Measurements from ENCODE around the gene CCR5. TPM values are rescaled to one million over a fixed set of nuclear protein-coding genes. Genes with fewer than 3 reads are reported as not detected.

Gene CCR5
- total and polyA plus RNA-seq, 2 of the 8 experiments (the other 6 are each of a cell fraction or from before 2014, with no cell fraction given), result not detected

- no peak overlapping the region for H3K14ac ChIP-seq (ENCODE audit: insufficient read length)
Measured at GRCh38 chr3:46369151-46369550, 1.6 kb upstream of the CCR5 start.

More at GRCh38 chr3:46369151-46369550, 1.6 kb upstream of the CCR5 start:
- FAIRE-seq (no peak), DNase-seq (ENCODE audit: low read depth in 1 of 2, low spot score in 2 of 2) (no peak)
- Histone ChIP-seq H2BK20ac (ENCODE audit: low read length) (no peak overlapping the region), H2BK12ac (ENCODE audit: low read depth, low read length) (no peak overlapping the region), H3K79me2 (ENCODE audit: control insufficient read depth in 1 of 2, insufficient read depth in 2 of 2, low read length in 2 of 2) (no peaks in the 10 kb centered on the region), H3K56ac (replicated peaks; ENCODE audit: insufficient read length, low read depth, low read length) (no peak overlapping the region), H3K27ac (ENCODE audit: low read depth, low read length) (no peak overlapping the region), H4K20me1 (replicated peaks in 1 of 2; ENCODE audit: control insufficient read depth in 1 of 2, insufficient read depth in 2 of 2, low read length in 2 of 2) (no peaks in the 10 kb centered on the region), H2BK15ac (ENCODE audit: low read length) (no peak overlapping the region), H3K9me3 (ENCODE audit: insufficient read depth in 2 of 2, low read depth in 1 of 2, low read length in 1 of 2) (no peaks in the 10 kb centered on the region), H3K4me1 (replicated peaks in 1 of 4; ENCODE audit: control insufficient read depth in 3 of 4, insufficient read depth in 4 of 4, low read length in 3 of 4) (no peaks in the 10 kb centered on the region), H3K27me3 (replicated peaks in 1 of 4; ENCODE audit: control insufficient read depth in 3 of 4, extremely low read depth in 1 of 4, insufficient read depth in 3 of 4, low read length in 3 of 4) (peaks cover 0 to 5% (median 0%) of the 10 kb centered on the region in 4 experiments; a peak in 1 of 7 replicates), H4K5ac (ENCODE audit: insufficient read length, low read depth, low read length) (no peak overlapping the region), H3K18ac (ENCODE audit: extremely low read depth, low read length) (no peak overlapping the region), H2AFZ (ENCODE audit: low read length) (no peak overlapping the region), H3K23ac (ENCODE audit: insufficient read length) (no peak overlapping the region), H4K8ac (ENCODE audit: extremely low read depth, insufficient read depth, low read length) (no peak overlapping the region), H3K79me1 (ENCODE audit: low read depth, low read length) (no peaks in the 10 kb centered on the region), H3K23me2 (ENCODE audit: low read depth, low read length) (no peaks in the 10 kb centered on the region), H3K36me3 (ENCODE audit: control insufficient read depth in 2 of 4, insufficient read depth in 4 of 4, low read length in 3 of 4) (no peaks in the 10 kb centered on the region), H3K4ac (replicated peaks; ENCODE audit: insufficient read length, low read depth, low read length) (no peak overlapping the region), H2BK5ac (ENCODE audit: low read depth, low read length) (no peak overlapping the region), H3K4me3 (ENCODE audit: extremely low read depth in 1 of 4, insufficient read depth in 2 of 4, low read depth in 3 of 4, low read length in 4 of 4) (no peak overlapping the region), H3K4me2 (ENCODE audit: insufficient read depth in 1 of 2, low read depth in 2 of 2, low read length in 2 of 2) (no peak overlapping the region), H3K9ac (replicated peaks in 1 of 4; ENCODE audit: extremely low read depth in 1 of 4, low read depth in 3 of 4, low read length in 3 of 4) (no peak overlapping the region), H2AK5ac (ENCODE audit: low read depth, low read length) (no peak overlapping the region), H4K91ac (replicated peaks; ENCODE audit: insufficient read length, low read length) (no peak overlapping the region), H2BK120ac (replicated peaks; ENCODE audit: low read depth, low read length) (no peak overlapping the region)
- 79% methylated on average over 4 of the region's 4 CpGs; no CpG with 5 or more reads in 1 of the 2 experiments for WGBS, 2 experiments (ENCODE audit: extremely low coverage in 1 of 2, insufficient coverage in 1 of 2, insufficient read length in 1 of 2, insufficient replicate concordance in 2 of 2, low coverage in 1 of 2, low lambda C conversion rate in 2 of 2, missing lambda C conversion rate in 1 of 2)
- POLR2A ChIA-PET (ENCODE audit: partially characterized antibody), result no interaction called here
- TF ChIP-seq EP300 (IDR thresholded peaks at IDR 0.05; ENCODE audit: borderline replicate concordance in 1 of 2, low read depth in 2 of 2, low read length in 2 of 2), result no peak
- CTCF ChIA-PET (ENCODE audit: partially characterized antibody), result interaction anchor here (0.6 to 12.9 kb wide), 34 partner anchors 9 to 494 kb away, joined by 3 to 164 read pairs (median 4); partner anchors contain the start of genes CCR1 and CCRL2
